Measurements from ENCODE around the gene GLT8D2.

GLT8D2 gene

GRCh38 chr12:104054681-104055346 lies 4.8 kb upstream of the GLT8D2 start:
- Histone ChIP-seq H3K27me3 (ENCODE audit: low read depth, low read length) (peaks cover 30% of the 10 kb centered on the region), H3K36me3 (replicated peaks; ENCODE audit: low read depth, low read length) (no peaks in the 10 kb centered on the region), H3K9me3 (ENCODE audit: insufficient read depth, low read length) (no peaks in the 10 kb centered on the region), H3K27ac (ENCODE audit: low read length) (no peak overlapping the region), H3K79me2 (ENCODE audit: low read length) (no peaks in the 10 kb centered on the region), H3K4me1 (ENCODE audit: low read length) (no peaks in the 10 kb centered on the region), H4K20me1 (ENCODE audit: insufficient read depth, low read length) (no peaks in the 10 kb centered on the region), H3K4me2 (ENCODE audit: low read length) (no peak overlapping the region), H2AFZ (ENCODE audit: low read depth, low read length) (no peak overlapping the region), H3K4me3 (ENCODE audit: low read length) (no peak overlapping the region), H3K9ac (ENCODE audit: low read length) (no peak overlapping the region)
- TF ChIP-seq EZH2phosphoT487 (IDR thresholded peaks at IDR 0.05; ENCODE audit: low read depth) (no peak), CTCF (IDR thresholded peaks at IDR 0.05; ENCODE audit: low read depth, low read length) (no peak)

- Histone ChIP-seq H3K9ac (ENCODE audit: low read length) (no peak overlapping the region), H3K36me3 (replicated peaks; ENCODE audit: low read depth, low read length) (no peaks in the 10 kb centered on the region), H3K4me2 (ENCODE audit: low read length) (no peak overlapping the region), H3K27me3 (ENCODE audit: low read depth, low read length) (peaks cover 15% of the 10 kb centered on the region; the same call in 1 of the 2 replicates), H3K27ac (ENCODE audit: low read length) (no peak overlapping the region), H2AFZ (ENCODE audit: low read depth, low read length) (no peak overlapping the region), H3K9me3 (ENCODE audit: insufficient read depth, low read length) (no peaks in the 10 kb centered on the region), H3K4me1 (ENCODE audit: low read length) (peaks cover under 1% of the 10 kb centered on the region; the same call in 1 of the 2 replicates), H3K4me3 (ENCODE audit: low read length) (no peak overlapping the region), H4K20me1 (ENCODE audit: insufficient read depth, low read length) (no peaks in the 10 kb centered on the region), H3K79me2 (ENCODE audit: low read length) (no peaks in the 10 kb centered on the region)
- TF ChIP-seq EZH2phosphoT487 (IDR thresholded peaks at IDR 0.05; ENCODE audit: low read depth) (no peak), CTCF (IDR thresholded peaks at IDR 0.05; ENCODE audit: low read depth, low read length) (no peak)
Measured at GRCh38 chr12:104050436-104050835, 449 bp upstream of the GLT8D2 start.

GRCh38 chr12:104049278-104049902 lies 597 bp downstream of the GLT8D2 start:
- H3K9me3 ChIP-seq (ENCODE audit: insufficient read depth, low read length), result no peaks in the 10 kb centered on the region
- H3K4me1 ChIP-seq (ENCODE audit: low read length), result peaks cover 6% of the 10 kb centered on the region
- H3K9ac ChIP-seq (ENCODE audit: low read length), result no peak overlapping the region
- H3K27me3 ChIP-seq (ENCODE audit: low read depth, low read length), result peaks cover 6% of the 10 kb centered on the region; the same call in 1 of the 2 replicates
- H3K27ac ChIP-seq (ENCODE audit: low read length), result no peak overlapping the region
- TF ChIP-seq CTCF (IDR thresholded peaks at IDR 0.05; ENCODE audit: low read depth, low read length) (no peak), EZH2phosphoT487 (IDR thresholded peaks at IDR 0.05; ENCODE audit: low read depth) (no peak)
- H4K20me1 ChIP-seq (ENCODE audit: insufficient read depth, low read length), result no peaks in the 10 kb centered on the region
- H3K36me3 ChIP-seq (replicated peaks; ENCODE audit: low read depth, low read length), result no peaks in the 10 kb centered on the region
- H2AFZ ChIP-seq (ENCODE audit: low read depth, low read length), result no peak overlapping the region
- no peak overlapping the region for H3K4me2 ChIP-seq (ENCODE audit: low read length)
- H3K79me2 ChIP-seq (ENCODE audit: low read length), result no peaks in the 10 kb centered on the region
- H3K4me3 ChIP-seq (ENCODE audit: low read length), result no peak overlapping the region

- Histone ChIP-seq H4K20me1 (ENCODE audit: insufficient read depth, low read length) (no peaks in the 10 kb centered on the region), H3K27ac (ENCODE audit: low read length) (no peak overlapping the region), H3K4me2 (ENCODE audit: low read length) (no peak overlapping the region), H3K4me1 (ENCODE audit: low read length) (peaks cover 6% of the 10 kb centered on the region), H3K9ac (ENCODE audit: low read length) (no peak overlapping the region), H3K4me3 (ENCODE audit: low read length) (no peak overlapping the region), H3K79me2 (ENCODE audit: low read length) (no peaks in the 10 kb centered on the region), H3K36me3 (replicated peaks; ENCODE audit: low read depth, low read length) (no peaks in the 10 kb centered on the region), H2AFZ (ENCODE audit: low read depth, low read length) (no peak overlapping the region), H3K27me3 (ENCODE audit: low read depth, low read length) (peaks cover 6% of the 10 kb centered on the region; the same call in 1 of the 2 replicates), H3K9me3 (ENCODE audit: insufficient read depth, low read length) (no peaks in the 10 kb centered on the region)
- no peak for TF ChIP-seq CTCF (IDR thresholded peaks at IDR 0.05; ENCODE audit: low read depth, low read length)
- TF ChIP-seq EZH2phosphoT487 (IDR thresholded peaks at IDR 0.05; ENCODE audit: low read depth), result no peak
Measured at GRCh38 chr12:104048811-104049210, 1.2 kb downstream of the GLT8D2 start.
